AG04450 (cell line): Measurements from ENCODE around the gene ZBED5. TPM values are rescaled to one million over a fixed set of nuclear protein-coding genes. Genes with fewer than 3 reads are reported as not detected.

Experiments
- CTCF ChIA-PET: fragments of 300-600, 350-600 bp; formaldehyde crosslinking; extraction: SDS; loops from one replicate; lab custom pipeline; 2022; ENCODE audit warnings: antibody characterized with exemption, inconsistent platforms; lab: Charles Lee
- POLR2A ChIA-PET: fragments of 350-600 bp; formaldehyde crosslinking; extraction: SDS; loops from one replicate; lab custom pipeline; 2021; ENCODE audit warnings: antibody characterized with exemption, inconsistent platforms; lab: Yijun Ruan, JAX
- DNase-seq: peaks from one replicate; pipeline ENCODE4 v3.0.0-alpha.2; 2011; ENCODE audit warnings: low read depth, low spot score
- H3K27ac ChIP-seq: one replicate; pipeline ENCODE4 v1.5.1; 2012; ENCODE audit warnings: low read depth, low read length, control low read depth
- H3K27me3 ChIP-seq: one replicate; pipeline ENCODE4 v1.6.0; 2012; ENCODE audit warnings: low read length; ENCODE audit not compliant: control insufficient read depth, insufficient read depth
- H3K4me3 ChIP-seq: 2 replicates; pipeline ENCODE4 v1.5.1; 2011; ENCODE audit warnings: mild to moderate bottlenecking, low read depth, low read length, control low read depth
- H3K9me3 ChIP-seq: 2 replicates; pipeline ENCODE4 v1.5.1; 2012; ENCODE audit warnings: low read length; ENCODE audit not compliant: control insufficient read depth, insufficient read depth
- CTCF ChIP-seq: IDR thresholded peaks from 2 replicates; pipeline ENCODE4 v1.5.1; 2011; ENCODE audit warnings: low read depth, low read length, control low read depth, inconsistent platforms
- polyA plus RNA-seq: library from polyadenylated mRNA; depleted of rRNA; stranded (reverse); fragments of >200 nt; gene quantifications from 2 replicates; pipeline ENCODE4 v1.2.3, GENCODE V29; 2011

ZBED5 gene
- polyA plus RNA-seq, 1 experiment = 87.7 TPM

GRCh38 chr11:10862446-10862845 lies 4.6 kb upstream of the ZBED5 start:
- Histone ChIP-seq H3K4me3 (no peak overlapping the region), H3K27me3 (no peaks in the 10 kb centered on the region), H3K27ac (no peak overlapping the region), H3K9me3 (no peaks in the 10 kb centered on the region)
- CTCF ChIA-PET = no interaction called here
- POLR2A ChIA-PET = no interaction called here
- DNase-seq = no peak
- no peak for TF ChIP-seq CTCF

GRCh38 chr11:10861799-10862198 lies 3.9 kb upstream of the ZBED5 start:
- Histone ChIP-seq H3K9me3 (no peaks in the 10 kb centered on the region), H3K27ac (no peak overlapping the region), H3K27me3 (no peaks in the 10 kb centered on the region), H3K4me3 (no peak overlapping the region)
- no peak for TF ChIP-seq CTCF
- POLR2A ChIA-PET = no interaction called here
- CTCF ChIA-PET = no interaction called here
- DNase-seq = no peak

- Histone ChIP-seq H3K9me3 (no peaks in the 10 kb centered on the region), H3K4me3 (no peak overlapping the region), H3K27me3 (no peaks in the 10 kb centered on the region), H3K27ac (no peak overlapping the region)
- DNase-seq = no peak
- ChIA-PET CTCF (no interaction called here), POLR2A (no interaction called here)
- no peak for TF ChIP-seq CTCF
These were observed 3.2 kb upstream of the ZBED5 start for GRCh38 chr11:10861047-10861446.

GRCh38 chr11:10858439-10859325 lies 829 bp upstream of the ZBED5 start:
- TF ChIP-seq CTCF = no peak
- peak overlapping the region; percentile 97 for H3K27ac ChIP-seq
- H3K4me3 ChIP-seq = peak overlapping the region; percentile 92
- ChIA-PET POLR2A (interaction anchor here (0.6 to 4.5 kb wide), 17 partner anchors 9 to 100 kb away, joined by 3 to 146 read pairs (median 6); partner anchors contain the start of gene EIF4G2), CTCF (interaction anchor here (0.6 to 1.8 kb wide), 6 partner anchors 20 to 1049 kb away, joined by 3 to 7 read pairs (median 3); no protein-coding TSS in a partner anchor)
- DNase-seq = no peak
- no peaks in the 10 kb centered on the region for H3K27me3 ChIP-seq
- no peaks in the 10 kb centered on the region for H3K9me3 ChIP-seq

DNA sequence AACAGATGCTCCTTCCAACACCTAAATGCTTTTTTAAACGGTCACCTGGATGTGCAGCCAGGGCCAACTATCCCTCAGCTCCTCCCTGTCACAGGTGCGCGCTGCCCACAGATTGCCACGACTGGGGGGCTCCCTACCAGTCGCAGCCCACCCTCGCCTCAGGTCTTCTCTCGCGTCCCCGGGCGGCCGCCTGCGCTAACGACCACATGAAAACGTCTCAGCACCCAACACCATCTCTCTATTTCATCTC lies 469 bp downstream of the ZBED5 start:
- peak overlapping the region; percentile 97 for H3K27ac ChIP-seq
- no peaks in the 10 kb centered on the region for H3K9me3 ChIP-seq
- no peaks in the 10 kb centered on the region for H3K27me3 ChIP-seq
- no peak; the same call in 1 of the 2 replicates for TF ChIP-seq CTCF
- DNase-seq = no peak
- POLR2A ChIA-PET = interaction anchor here (0.7 to 4.5 kb wide), 14 partner anchors 9 to 77 kb away, joined by 3 to 146 read pairs (median 7); partner anchors contain the start of gene EIF4G2
- CTCF ChIA-PET = interaction anchor here (0.6 to 1.1 kb wide), 3 partner anchors 26 to 87 kb away, joined by 3 read pairs; no protein-coding TSS in a partner anchor
- H3K4me3 ChIP-seq = peak overlapping the region; percentile 92
